Fibroblast of skin of abdomen (primary cell): Measurements from ENCODE around the gene PEDS1.
"Not testable (repeated sequence)": the region's sequence is repeated elsewhere in the genome, so short reads cannot be mapped to it uniquely, and the experiment has no call there.

Source experiments
- DNase-seq: peaks from one replicate; pipeline ENCODE4 v3.0.0-alpha.2; 2013

PEDS1 gene

GRCh38 chr20:50161494-50161893 lies 8.0 kb upstream of the PEDS1 start:
- DNase-seq: not testable (repeated sequence)

GRCh38 chr20:50153153-50153499 lies 397 bp downstream of the PEDS1 start:
- no peak for DNase-seq

GRCh38 chr20:50152394-50153152 lies 950 bp downstream of the PEDS1 start:
- no peak for DNase-seq

- DNase-seq: no peak
These were observed 2.3 kb downstream of the PEDS1 start for GRCh38 chr20:50151034-50151743.

- no peak for DNase-seq
These were observed 3.9 kb downstream of the PEDS1 start for GRCh38 chr20:50149481-50150254.

- DNase-seq: no peak
These were observed 6.5 kb downstream of the PEDS1 start for GRCh38 chr20:50146732-50147662.

GRCh38 chr20:50146214-50146613 lies 7.3 kb downstream of the PEDS1 start:
- DNase-seq: peak; percentile 55

GRCh38 chr20:50145566-50145965 lies 8.0 kb downstream of the PEDS1 start:
- DNase-seq: no peak

- DNase-seq: peak; percentile 98
These were observed 9.2 kb downstream of the PEDS1 start for GRCh38 chr20:50144362-50144761.

GRCh38 chr20:50142812-50143211 lies 10.7 kb downstream of the PEDS1 start:
- no peak for DNase-seq

- DNase-seq: no peak
These were observed 11.5 kb downstream of the PEDS1 start for GRCh38 chr20:50141811-50142561.

GRCh38 chr20:50141018-50141675 lies 12.4 kb downstream of the PEDS1 start:
- DNase-seq: no peak

GRCh38 chr20:50140339-50140859 lies 13.1 kb downstream of the PEDS1 start:
- no peak for DNase-seq

- DNase-seq: no peak
These were observed 14.8 kb downstream of the PEDS1 start for GRCh38 chr20:50138479-50139393.

- no peak for DNase-seq
These were observed 15.4 kb downstream of the PEDS1 start for GRCh38 chr20:50138120-50138478.

- not testable (repeated sequence) for DNase-seq
These were observed 15.8 kb downstream of the PEDS1 start for GRCh38 chr20:50137702-50138101.

GRCh38 chr20:50136822-50137599 lies 16.5 kb downstream of the PEDS1 start:
- DNase-seq: no peak

- DNase-seq: not testable (repeated sequence)
These were observed 18.4 kb downstream of the PEDS1 start for GRCh38 chr20:50135157-50135556.
